Midbrain (tissue), 1 donor: ENCODE results near the gene BAZ2B.

ENCODE experiments used
- DNase-seq: peaks from one replicate; lab custom pipeline; 2025; lab: John Stamatoyannopoulos, UW

Gene BAZ2B

GRCh38 chr2:159461076-159461475 is 155.3 kb downstream of the BAZ2B start:
- DNase-seq = no peak

- DNase-seq = no peak
These were observed 156.1 kb downstream of the BAZ2B start for GRCh38 chr2:159460227-159460626.

- no peak for DNase-seq
These were observed 157.1 kb downstream of the BAZ2B start for GRCh38 chr2:159459279-159459678.

- DNase-seq = no peak
These were observed 158.8 kb downstream of the BAZ2B start for GRCh38 chr2:159457589-159457988.

- no peak for DNase-seq
These were observed 159.6 kb downstream of the BAZ2B start for GRCh38 chr2:159456500-159457426.

- DNase-seq = no peak
These were observed 160.9 kb downstream of the BAZ2B start for GRCh38 chr2:159455330-159455918.

- no peak for DNase-seq
These were observed 162.2 kb downstream of the BAZ2B start for GRCh38 chr2:159454185-159454584.

- no peak for DNase-seq
These were observed 166.2 kb downstream of the BAZ2B start for GRCh38 chr2:159450180-159450579.

- DNase-seq = no peak
These were observed 166.7 kb downstream of the BAZ2B start for GRCh38 chr2:159449504-159450124.

GRCh38 chr2:159446817-159447216 is 169.5 kb downstream of the BAZ2B start:
- DNase-seq = no peak

GRCh38 chr2:159446201-159446600 is 170.1 kb downstream of the BAZ2B start:
- DNase-seq = no peak

GRCh38 chr2:159445307-159445706 is 171.0 kb downstream of the BAZ2B start:
- DNase-seq = no peak

- no peak for DNase-seq
These were observed 171.6 kb downstream of the BAZ2B start for GRCh38 chr2:159444754-159445153.

GRCh38 chr2:159442159-159442852 is 174.0 kb downstream of the BAZ2B start:
- DNase-seq = no peak

GRCh38 chr2:159441182-159441581 is 175.2 kb downstream of the BAZ2B start:
- DNase-seq = no peak

GRCh38 chr2:159439421-159439820 is 176.9 kb downstream of the BAZ2B start:
- DNase-seq = no peak

- no peak for DNase-seq
These were observed 177.5 kb downstream of the BAZ2B start for GRCh38 chr2:159438720-159439353.

GRCh38 chr2:159438284-159438683 is 178.1 kb downstream of the BAZ2B start:
- DNase-seq = no peak

- no peak for DNase-seq
These were observed 183.7 kb downstream of the BAZ2B start for GRCh38 chr2:159432610-159433009.

- DNase-seq = no peak
These were observed 189.3 kb downstream of the BAZ2B start for GRCh38 chr2:159427048-159427447.

GRCh38 chr2:159419403-159419802 is 196.9 kb downstream of the BAZ2B start:
- no peak for DNase-seq

GRCh38 chr2:159411460-159411859 is 204.9 kb downstream of the BAZ2B start:
- DNase-seq = no peak
